Measurements from ENCODE around the gene EZR.

EZR gene

GRCh38 chr6:158819213-158819976 is at the start of gene EZR:
EZR (minus strand) TSS chr6:158819368; CDS start chr6:158818093, 1,275 bp downstream.
- Histone ChIP-seq H3K27me3 (ENCODE audit: insufficient read depth, low read length) (peaks cover 11% of the 10 kb centered on the region), H3K4me3 (ENCODE audit: low read length) (peak within 1 kb of the TSS; percentile 89), H3K4me1 (ENCODE audit: insufficient read depth, low read length) (peaks cover 25% of the 10 kb centered on the region; the same call in 1 of the 2 replicates), H3K27ac (ENCODE audit: low read length) (no peak within 1 kb of the TSS), H3K9ac (ENCODE audit: low read depth, low read length) (peak within 1 kb of the TSS; percentile 76; the same call in 1 of the 2 replicates), H3K36me3 (ENCODE audit: insufficient read depth, low read depth, low read length) (peaks cover 35% of the 10 kb centered on the region), H3K9me3 (ENCODE audit: insufficient read depth, low read depth, low read length) (peaks cover 5% of the 10 kb centered on the region)

DNA sequence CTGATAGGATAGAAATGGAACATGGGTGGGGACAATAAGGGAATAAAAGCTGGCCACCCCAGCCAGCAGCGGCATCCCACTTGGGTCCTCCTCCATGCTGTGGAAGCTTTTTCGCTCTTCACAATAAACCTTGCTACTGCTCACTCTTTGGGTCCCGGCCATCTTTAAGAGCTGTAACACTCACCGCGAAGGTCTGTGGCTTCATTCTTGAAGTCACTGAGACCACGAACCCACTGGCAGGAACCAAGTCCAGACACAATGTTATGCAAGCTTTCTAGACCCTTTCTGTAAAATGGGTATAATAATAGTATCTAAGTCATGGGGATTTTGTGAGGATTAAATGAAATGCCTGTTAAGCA is 48.9 kb upstream of the EZR start:
- H3K4me1 ChIP-seq (ENCODE audit: insufficient read depth, low read length): peaks cover 11% of the 10 kb centered on the region
- H3K9me3 ChIP-seq (ENCODE audit: insufficient read depth, low read depth, low read length): no peaks in the 10 kb centered on the region
- no peaks in the 10 kb centered on the region for H3K27me3 ChIP-seq (ENCODE audit: insufficient read depth, low read length)
- no peak overlapping the region for H3K27ac ChIP-seq (ENCODE audit: low read length)
- H3K36me3 ChIP-seq (ENCODE audit: insufficient read depth, low read depth, low read length): no peaks in the 10 kb centered on the region
- no peak overlapping the region for H3K4me3 ChIP-seq (ENCODE audit: low read length)
- H3K9ac ChIP-seq (ENCODE audit: low read depth, low read length): no peak overlapping the region

DNA sequence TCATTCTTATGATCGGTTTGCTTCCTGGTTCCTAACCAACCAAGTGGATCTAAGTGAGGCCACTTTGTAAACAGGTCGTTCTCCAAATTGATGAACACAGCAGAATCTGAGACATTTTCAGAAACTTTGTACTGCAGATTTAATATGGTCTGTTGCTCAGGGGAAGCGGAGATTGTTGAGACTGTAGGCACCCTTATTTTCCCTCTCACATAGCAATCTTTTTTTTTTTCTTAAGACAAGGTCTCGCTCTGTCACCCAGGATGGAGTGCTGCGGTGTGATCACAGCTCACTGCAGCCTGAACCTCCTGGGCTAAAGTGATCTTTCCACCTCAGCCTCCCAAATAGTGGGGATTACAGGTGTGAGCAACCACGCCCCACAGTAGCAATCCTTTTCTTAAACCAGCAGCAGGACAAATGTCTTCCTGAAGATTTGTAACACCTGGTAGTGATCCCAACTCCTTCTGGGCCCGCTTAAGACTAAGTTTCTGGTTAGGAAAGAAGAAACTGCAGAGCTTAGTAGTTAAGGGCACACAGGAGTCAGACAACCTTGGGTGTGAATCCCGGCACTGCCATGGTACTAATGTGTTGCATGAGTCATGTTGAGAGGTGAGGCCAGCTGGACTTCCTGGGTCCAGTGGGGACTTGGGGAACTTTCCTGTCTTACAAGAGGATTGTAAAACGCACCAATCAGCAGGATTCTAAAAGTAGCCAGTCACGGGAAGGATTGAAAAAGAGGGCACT is 48.4 kb upstream of the EZR start:
- H3K4me3 ChIP-seq (ENCODE audit: low read length): no peak overlapping the region
- no peak overlapping the region for H3K9ac ChIP-seq (ENCODE audit: low read depth, low read length)
- peaks cover 11% of the 10 kb centered on the region for H3K4me1 ChIP-seq (ENCODE audit: insufficient read depth, low read length)
- H3K9me3 ChIP-seq (ENCODE audit: insufficient read depth, low read depth, low read length): no peaks in the 10 kb centered on the region
- H3K36me3 ChIP-seq (ENCODE audit: insufficient read depth, low read depth, low read length): no peaks in the 10 kb centered on the region
- no peaks in the 10 kb centered on the region for H3K27me3 ChIP-seq (ENCODE audit: insufficient read depth, low read length)
- no peak overlapping the region for H3K27ac ChIP-seq (ENCODE audit: low read length)

DNA sequence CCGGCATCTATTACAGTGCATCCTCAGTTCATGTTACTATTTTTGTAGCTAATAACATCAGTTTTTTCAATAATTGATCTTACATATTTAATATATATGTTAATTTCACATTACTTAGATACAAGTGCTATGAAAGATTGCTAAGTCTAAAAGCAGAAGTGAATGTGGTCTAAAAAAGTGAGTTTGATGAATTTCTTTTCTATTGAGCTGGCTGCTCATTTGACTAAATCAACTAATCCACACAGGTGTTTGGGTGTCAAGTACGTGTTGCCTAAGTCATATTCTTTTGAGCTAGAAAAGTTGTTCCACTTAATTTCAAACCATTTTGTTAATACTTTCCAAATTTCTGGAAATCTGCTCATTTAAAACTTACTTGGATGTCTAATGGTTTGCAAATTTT is 46.6 kb upstream of the EZR start:
- H3K27ac ChIP-seq (ENCODE audit: low read length): no peak overlapping the region
- H3K9me3 ChIP-seq (ENCODE audit: insufficient read depth, low read depth, low read length): no peaks in the 10 kb centered on the region
- no peak overlapping the region for H3K9ac ChIP-seq (ENCODE audit: low read depth, low read length)
- no peak overlapping the region for H3K4me3 ChIP-seq (ENCODE audit: low read length)
- H3K36me3 ChIP-seq (ENCODE audit: insufficient read depth, low read depth, low read length): no peaks in the 10 kb centered on the region
- H3K27me3 ChIP-seq (ENCODE audit: insufficient read depth, low read length): no peaks in the 10 kb centered on the region
- peaks cover 11% of the 10 kb centered on the region for H3K4me1 ChIP-seq (ENCODE audit: insufficient read depth, low read length)

- no peaks in the 10 kb centered on the region for H3K36me3 ChIP-seq (ENCODE audit: insufficient read depth, low read depth, low read length)
- peaks cover 6% of the 10 kb centered on the region for H3K4me1 ChIP-seq (ENCODE audit: insufficient read depth, low read length)
- H3K27ac ChIP-seq (ENCODE audit: low read length): no peak overlapping the region
- no peak overlapping the region for H3K9ac ChIP-seq (ENCODE audit: low read depth, low read length)
- no peaks in the 10 kb centered on the region for H3K9me3 ChIP-seq (ENCODE audit: insufficient read depth, low read depth, low read length)
- no peak overlapping the region for H3K4me3 ChIP-seq (ENCODE audit: low read length)
- no peaks in the 10 kb centered on the region for H3K27me3 ChIP-seq (ENCODE audit: insufficient read depth, low read length)
Measured at GRCh38 chr6:158863646-158864045, 44.5 kb upstream of the EZR start.

DNA sequence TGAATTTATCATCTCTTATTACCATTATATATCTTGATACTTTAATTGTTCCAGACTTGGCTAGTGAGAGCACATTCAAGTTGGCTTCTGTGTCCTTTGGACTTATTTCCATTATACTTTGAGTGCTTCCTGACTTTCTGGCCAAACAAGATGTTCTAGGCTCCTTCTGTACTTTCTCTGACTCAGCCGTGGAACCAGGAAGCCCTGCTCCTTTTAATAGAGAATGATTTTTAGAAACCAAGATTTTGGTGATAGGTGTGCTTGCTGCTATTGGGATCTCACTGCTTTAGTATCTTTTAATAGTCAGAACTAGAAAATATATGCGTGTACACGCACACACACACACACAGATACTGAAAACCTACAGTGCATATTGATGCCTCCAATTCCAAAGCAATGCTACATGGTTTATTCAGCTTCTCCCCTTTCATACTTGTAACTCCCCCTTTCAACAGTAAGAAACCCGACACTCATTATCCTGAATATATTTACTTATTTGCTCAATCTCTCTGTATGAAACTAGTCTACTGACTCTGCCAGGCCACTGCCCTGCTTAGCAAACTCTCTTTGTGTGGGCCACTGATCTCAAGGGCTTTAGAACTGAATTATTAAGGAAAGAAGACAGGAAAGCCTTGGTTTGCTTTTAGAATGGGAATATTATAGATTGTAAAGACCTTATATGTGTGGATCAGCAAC is 42.7 kb upstream of the EZR start:
- Histone ChIP-seq H3K27ac (ENCODE audit: low read length) (no peak overlapping the region), H3K4me3 (ENCODE audit: low read length) (no peak overlapping the region), H3K36me3 (ENCODE audit: insufficient read depth, low read depth, low read length) (no peaks in the 10 kb centered on the region), H3K9ac (ENCODE audit: low read depth, low read length) (no peak overlapping the region), H3K4me1 (ENCODE audit: insufficient read depth, low read length) (peaks cover 6% of the 10 kb centered on the region), H3K9me3 (ENCODE audit: insufficient read depth, low read depth, low read length) (no peaks in the 10 kb centered on the region), H3K27me3 (ENCODE audit: insufficient read depth, low read length) (no peaks in the 10 kb centered on the region)

GRCh38 chr6:158860279-158860865 is 41.2 kb upstream of the EZR start:
- Histone ChIP-seq H3K27me3 (ENCODE audit: insufficient read depth, low read length) (no peaks in the 10 kb centered on the region), H3K4me1 (ENCODE audit: insufficient read depth, low read length) (peaks cover 6% of the 10 kb centered on the region), H3K9me3 (ENCODE audit: insufficient read depth, low read depth, low read length) (no peaks in the 10 kb centered on the region), H3K36me3 (ENCODE audit: insufficient read depth, low read depth, low read length) (no peaks in the 10 kb centered on the region), H3K4me3 (ENCODE audit: low read length) (no peak overlapping the region), H3K27ac (ENCODE audit: low read length) (no peak overlapping the region), H3K9ac (ENCODE audit: low read depth, low read length) (no peak overlapping the region)

DNA sequence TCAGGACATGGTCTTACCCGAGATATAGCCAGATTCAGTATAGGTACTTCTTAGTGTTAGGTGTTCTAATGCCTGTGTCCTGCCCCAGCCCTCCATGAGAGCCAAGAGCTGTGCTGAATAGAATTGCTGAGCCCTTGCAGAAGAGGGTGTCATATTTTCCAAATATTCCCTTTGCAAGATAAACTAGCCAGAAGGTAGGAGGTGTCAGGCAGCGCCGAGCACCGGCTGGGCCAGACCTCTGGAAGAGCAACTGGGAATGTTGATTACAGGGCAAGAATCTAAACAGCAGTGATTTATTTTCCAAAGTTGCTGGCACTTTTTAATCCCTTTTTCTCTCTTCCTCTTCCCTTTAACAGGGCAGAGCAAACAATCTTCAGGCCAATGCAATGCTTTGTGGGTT is 37.1 kb upstream of the EZR start:
- Histone ChIP-seq H3K4me1 (ENCODE audit: insufficient read depth, low read length) (peaks cover 27% of the 10 kb centered on the region), H3K27ac (ENCODE audit: low read length) (no peak overlapping the region), H3K27me3 (ENCODE audit: insufficient read depth, low read length) (no peaks in the 10 kb centered on the region), H3K9me3 (ENCODE audit: insufficient read depth, low read depth, low read length) (no peaks in the 10 kb centered on the region), H3K4me3 (ENCODE audit: low read length) (no peak overlapping the region), H3K9ac (ENCODE audit: low read depth, low read length) (no peak overlapping the region), H3K36me3 (ENCODE audit: insufficient read depth, low read depth, low read length) (no peaks in the 10 kb centered on the region)

DNA sequence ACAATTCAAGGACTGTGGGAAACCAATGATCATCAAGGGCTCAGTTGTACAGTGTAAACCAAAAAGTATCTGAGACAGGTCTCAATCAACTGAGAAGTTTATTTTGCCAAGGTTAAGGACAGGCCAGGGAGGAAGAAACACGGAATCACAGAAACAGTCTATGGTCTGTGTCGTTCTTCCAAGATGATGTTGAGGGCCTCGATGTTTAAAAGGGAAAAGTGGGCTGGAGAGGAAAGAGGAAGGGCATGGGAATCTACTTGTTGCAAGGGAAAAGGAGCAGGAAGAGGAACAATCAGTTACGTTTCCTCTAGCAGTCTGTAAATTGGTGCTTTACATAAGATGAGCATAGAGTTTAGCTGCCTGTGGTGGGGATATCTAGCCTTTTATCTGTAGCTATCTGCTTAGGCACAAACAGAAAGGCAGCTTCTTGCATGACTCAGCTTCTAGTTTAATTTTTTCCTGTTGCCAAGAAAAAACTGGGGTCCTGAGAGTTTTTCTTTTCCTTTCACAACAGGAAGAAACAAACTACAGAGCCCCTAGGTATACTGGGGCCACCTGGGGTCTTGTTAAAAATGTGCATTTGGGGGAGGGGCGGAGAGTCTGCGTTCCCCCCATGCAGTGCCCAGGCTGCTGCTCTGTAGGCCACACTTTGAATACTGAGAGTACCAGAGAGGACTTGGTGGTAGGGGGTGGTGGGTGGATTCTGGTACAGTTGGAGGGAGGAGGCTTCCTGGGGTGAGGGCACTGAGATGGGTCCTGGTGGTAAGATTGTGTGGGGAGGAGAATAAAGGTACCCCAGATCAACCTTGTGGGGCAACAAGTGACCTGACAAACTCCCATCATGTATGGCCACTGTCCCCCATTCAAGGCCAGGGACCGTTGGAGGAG is 35.3 kb upstream of the EZR start:
- peak overlapping the region; percentile 88 for H3K27ac ChIP-seq (ENCODE audit: low read length)
- H3K4me3 ChIP-seq (ENCODE audit: low read length): peak overlapping the region; percentile 44

DNA sequence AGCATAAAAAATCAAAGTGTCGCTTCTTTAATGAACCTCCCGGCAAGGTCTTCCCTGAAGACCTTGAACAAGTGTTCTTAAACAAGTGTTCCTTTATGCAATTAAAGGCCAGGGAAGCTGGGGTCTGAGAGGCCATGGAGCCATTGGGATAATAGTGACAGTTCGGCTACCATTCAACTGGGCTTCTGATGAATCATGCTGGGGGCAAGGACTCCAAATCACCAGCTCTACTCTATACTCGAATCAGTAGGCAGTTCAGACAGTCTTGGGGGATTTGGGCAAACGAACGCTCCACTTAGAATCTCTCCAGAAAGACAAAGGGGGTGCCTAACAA is 34.7 kb upstream of the EZR start:
- peak overlapping the region; percentile 82 for H3K9ac ChIP-seq (ENCODE audit: low read depth, low read length)
- no peaks in the 10 kb centered on the region for H3K36me3 ChIP-seq (ENCODE audit: insufficient read depth, low read depth, low read length)
- H3K4me1 ChIP-seq (ENCODE audit: insufficient read depth, low read length): peaks cover 37% of the 10 kb centered on the region
- H3K27ac ChIP-seq (ENCODE audit: low read length): peak overlapping the region; percentile 88
- H3K4me3 ChIP-seq (ENCODE audit: low read length): peak overlapping the region; percentile 44
- no peaks in the 10 kb centered on the region for H3K9me3 ChIP-seq (ENCODE audit: insufficient read depth, low read depth, low read length)
- H3K27me3 ChIP-seq (ENCODE audit: insufficient read depth, low read length): no peaks in the 10 kb centered on the region

More for the DNA sequence above, 35.3 kb upstream of the EZR start:
- Histone ChIP-seq H3K9ac (ENCODE audit: low read depth, low read length) (peak overlapping the region; percentile 82), H3K36me3 (ENCODE audit: insufficient read depth, low read depth, low read length) (no peaks in the 10 kb centered on the region), H3K27me3 (ENCODE audit: insufficient read depth, low read length) (no peaks in the 10 kb centered on the region), H3K9me3 (ENCODE audit: insufficient read depth, low read depth, low read length) (no peaks in the 10 kb centered on the region), H3K4me1 (ENCODE audit: insufficient read depth, low read length) (peaks cover 37% of the 10 kb centered on the region)

Data from iPS-20b (cell line).